Caki2 (cell line): ENCODE results near the gene ZRSR2. TPM values are rescaled to one million over a fixed set of nuclear protein-coding genes. Genes with fewer than 3 reads are reported as not detected.

Source experiments
- DNase-seq: peaks from one replicate; pipeline ENCODE4 v3.0.0-alpha.2; 2015; ENCODE audit warnings: low read depth
- in situ Hi-C: cut with HindIII; loops from 2 replicates; pipeline ENCODE4 v1.10.0; 2016; ENCODE audit warnings: low sequenced_read_pairs, low pct_unique_long_range_greater_than_20kb, mixed read lengths
- total RNA-seq: library from RNA; depleted of rRNA; stranded (reverse); fragments of >200 nt; shearing (Covaris generic); gene quantifications from 2 replicates; pipeline ENCODE4 v1.2.3, GENCODE V29; 2014; ENCODE audit warnings: low replicate concordance; rRNA removed

ZRSR2 gene
- total RNA-seq, 1 experiment from 2014 or later = not detected

DNA sequence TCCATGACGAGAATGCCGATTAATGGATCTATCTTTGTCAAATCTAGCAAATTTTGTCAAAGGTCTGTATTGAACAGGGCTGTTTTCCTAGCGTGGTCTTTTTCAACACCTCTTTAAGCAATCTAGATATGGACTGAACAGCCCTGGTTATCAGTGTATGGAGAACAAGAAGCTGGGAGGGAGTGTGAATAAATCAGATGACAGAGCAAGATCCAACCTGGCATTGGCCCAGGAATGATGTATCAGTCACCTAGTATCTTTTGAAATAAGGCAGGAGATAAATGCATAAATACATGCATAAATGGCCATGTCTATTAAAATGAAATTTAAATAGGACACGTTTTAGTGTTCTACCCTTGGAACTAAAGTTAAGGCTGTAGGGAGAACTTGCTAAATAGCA, 80.0 kb downstream of the ZRSR2 start:
- in situ Hi-C loops = no loop called here
- no peak for DNase-seq

Other genes starting within 250 kb of the ZRSR2 start
- gene ACE2, start 189.5 kb upstream of the ZRSR2 start, total RNA-seq = 0.06 TPM in 1 of 2 replicates, not detected in the other
- gene CLTRN, start 125.7 kb upstream of the ZRSR2 start, total RNA-seq = 5.8 and 6.5 TPM in 2 replicates
- gene CA5B, start 52.2 kb upstream of the ZRSR2 start, total RNA-seq = 4.2 and 12.0 TPM in 2 replicates
- gene AP1S2, start 64.3 kb downstream of the ZRSR2 start, total RNA-seq = 61.4 and 104 TPM in 2 replicates